Cardiac muscle cell (in vitro differentiated cells and primary cell): Measurements from ENCODE around the gene SUSD4. TPM values are rescaled to one million over a fixed set of nuclear protein-coding genes. Genes with fewer than 3 reads are reported as not detected.

Experiments
- DNase-seq, 2 donors: peaks; one replicate each; pipeline versions ENCODE4 v3.0.0 to v3.0.0-alpha.2; 2010 to 2017; ENCODE audit warnings: low read depth in 1 of 2, low spot score in 1 of 2
- H3K27ac ChIP-seq: fragments of 200-600 bp; sonication (generic); 2 replicates; pipeline ENCODE4 v1.5.1; 2016
- H3K27me3 ChIP-seq: fragments of 200-600 bp; sonication (generic); 2 replicates; pipeline ENCODE4 v1.6.0; 2016; ENCODE audit warnings: control low read depth
- H3K36me3 ChIP-seq: fragments of 200-600 bp; sonication (generic); 2 replicates; pipeline ENCODE4 v1.5.1; 2016; ENCODE audit warnings: control low read depth
- H3K4me1 ChIP-seq: fragments of 200-600 bp; sonication (generic); 2 replicates; pipeline ENCODE4 v1.8.1; 2017; ENCODE audit warnings: low read depth, mild to moderate bottlenecking, mixed run types
- H3K4me3 ChIP-seq: fragments of 200-600 bp; sonication (generic); 2 replicates; pipeline ENCODE4 v1.5.1; 2016; ENCODE audit warnings: mild to moderate bottlenecking
- H3K9me3 ChIP-seq: fragments of 200-600 bp; sonication (generic); 2 replicates; pipeline ENCODE4 v1.5.1; 2017; ENCODE audit warnings: low read depth, mild to moderate bottlenecking, control low read depth
- polyA plus RNA-seq: library from polyadenylated mRNA; unstranded; fragments of >200 nt; fragmentation: Nextera tagmentation; extraction: Ambion mirVana; gene quantifications from 2 replicates; pipeline ENCODE4 v1.2.1, GENCODE V29; 2016
- total RNA-seq: library from RNA; depleted of rRNA; stranded (reverse); fragments of >200 nt; gene quantifications from 2 replicates; pipeline ENCODE4 v1.2.3, GENCODE V29; 2016
- TF ChIP-seq, protein P1 (sequence below): IDR thresholded peaks from 2 replicates; pipeline ENCODE4 v1.5.1; 2012; ENCODE audit warnings: low read depth, mild to moderate bottlenecking, low read length

Gene SUSD4
- total and polyA plus RNA-seq, 2 experiments from 2014 or later = 20.9 to 31.6 TPM

DNA sequence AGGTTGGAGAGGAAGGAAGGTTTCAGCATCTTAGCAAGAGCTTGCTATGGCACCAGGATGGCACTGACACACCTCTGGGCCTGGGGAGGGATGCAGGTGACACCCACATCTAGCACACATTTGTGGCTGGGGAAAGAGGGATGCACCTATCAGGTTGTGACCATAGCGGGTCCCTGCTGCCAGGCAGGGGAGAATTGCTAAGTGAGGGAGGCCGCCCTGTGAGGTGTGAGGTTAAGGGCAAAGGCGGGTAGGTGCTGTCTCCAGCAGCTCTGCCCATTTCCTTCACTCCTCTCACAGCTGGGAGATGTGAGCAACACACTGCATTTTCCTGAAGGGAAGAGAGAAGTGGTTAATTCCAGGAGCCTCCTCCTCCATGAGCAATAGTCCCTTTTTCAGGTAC, 137.7 kb downstream of the SUSD4 start:
- Histone ChIP-seq H3K9me3 (no peaks in the 10 kb centered on the region), H3K27ac (no peak overlapping the region), H3K36me3 (no peaks in the 10 kb centered on the region), H3K4me3 (no peak overlapping the region), H3K4me1 (no peaks in the 10 kb centered on the region), H3K27me3 (no peaks in the 10 kb centered on the region)
- TF ChIP-seq, protein P1, sequence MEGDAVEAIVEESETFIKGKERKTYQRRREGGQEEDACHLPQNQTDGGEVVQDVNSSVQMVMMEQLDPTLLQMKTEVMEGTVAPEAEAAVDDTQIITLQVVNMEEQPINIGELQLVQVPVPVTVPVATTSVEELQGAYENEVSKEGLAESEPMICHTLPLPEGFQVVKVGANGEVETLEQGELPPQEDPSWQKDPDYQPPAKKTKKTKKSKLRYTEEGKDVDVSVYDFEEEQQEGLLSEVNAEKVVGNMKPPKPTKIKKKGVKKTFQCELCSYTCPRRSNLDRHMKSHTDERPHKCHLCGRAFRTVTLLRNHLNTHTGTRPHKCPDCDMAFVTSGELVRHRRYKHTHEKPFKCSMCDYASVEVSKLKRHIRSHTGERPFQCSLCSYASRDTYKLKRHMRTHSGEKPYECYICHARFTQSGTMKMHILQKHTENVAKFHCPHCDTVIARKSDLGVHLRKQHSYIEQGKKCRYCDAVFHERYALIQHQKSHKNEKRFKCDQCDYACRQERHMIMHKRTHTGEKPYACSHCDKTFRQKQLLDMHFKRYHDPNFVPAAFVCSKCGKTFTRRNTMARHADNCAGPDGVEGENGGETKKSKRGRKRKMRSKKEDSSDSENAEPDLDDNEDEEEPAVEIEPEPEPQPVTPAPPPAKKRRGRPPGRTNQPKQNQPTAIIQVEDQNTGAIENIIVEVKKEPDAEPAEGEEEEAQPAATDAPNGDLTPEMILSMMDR = no peak
- no peak for DNase-seq

DNA sequence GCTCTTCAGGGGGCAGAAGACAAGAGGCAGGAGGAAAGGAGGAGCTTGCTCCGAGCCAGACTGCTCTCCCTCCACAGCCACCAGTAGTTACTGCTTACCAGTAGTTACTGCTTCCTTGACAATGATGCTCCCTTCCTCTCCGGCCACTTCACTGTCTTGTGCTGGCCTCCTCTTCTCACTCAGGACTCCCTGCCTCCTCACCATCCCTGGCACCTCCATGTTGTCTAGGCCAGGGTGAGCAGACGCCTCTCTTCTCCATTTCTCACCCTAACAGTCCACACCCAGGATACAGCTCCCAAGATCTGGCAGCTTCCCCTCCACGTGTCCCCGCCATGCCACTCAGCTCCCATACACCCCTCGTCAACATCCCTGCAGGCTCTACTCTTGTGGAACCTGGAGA, 138.5 kb downstream of the SUSD4 start:
- Histone ChIP-seq H3K36me3 (no peaks in the 10 kb centered on the region), H3K27ac (no peak overlapping the region), H3K27me3 (no peaks in the 10 kb centered on the region), H3K9me3 (no peaks in the 10 kb centered on the region), H3K4me3 (no peak overlapping the region), H3K4me1 (no peaks in the 10 kb centered on the region)
- no peak for DNase-seq
- TF ChIP-seq, protein P1 = no peak

DNA sequence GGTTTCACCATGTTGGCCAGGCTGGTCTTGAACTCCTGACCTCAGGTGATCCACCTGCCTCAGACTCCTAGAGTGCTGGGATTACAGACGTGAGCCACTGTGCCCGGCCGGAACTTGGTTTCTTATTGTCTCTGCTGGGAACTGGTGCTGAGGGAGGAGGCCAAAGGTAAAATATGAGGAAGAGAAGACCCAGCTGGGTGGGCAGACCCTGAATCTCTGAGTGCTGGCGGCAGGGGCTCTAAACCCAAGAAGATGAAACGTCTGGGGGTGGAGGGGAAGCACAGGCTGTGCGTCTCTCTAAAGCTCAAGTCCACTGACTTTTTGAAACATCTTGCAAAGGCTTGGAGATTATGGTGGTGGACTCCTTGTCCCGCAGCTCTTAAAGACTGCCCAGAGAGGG, 138.9 kb downstream of the SUSD4 start:
- TF ChIP-seq, protein P1 = no peak
- Histone ChIP-seq H3K4me3 (no peak overlapping the region), H3K27ac (no peak overlapping the region), H3K4me1 (no peaks in the 10 kb centered on the region), H3K9me3 (no peaks in the 10 kb centered on the region), H3K27me3 (no peaks in the 10 kb centered on the region), H3K36me3 (no peaks in the 10 kb centered on the region)
- no peak for DNase-seq

DNA sequence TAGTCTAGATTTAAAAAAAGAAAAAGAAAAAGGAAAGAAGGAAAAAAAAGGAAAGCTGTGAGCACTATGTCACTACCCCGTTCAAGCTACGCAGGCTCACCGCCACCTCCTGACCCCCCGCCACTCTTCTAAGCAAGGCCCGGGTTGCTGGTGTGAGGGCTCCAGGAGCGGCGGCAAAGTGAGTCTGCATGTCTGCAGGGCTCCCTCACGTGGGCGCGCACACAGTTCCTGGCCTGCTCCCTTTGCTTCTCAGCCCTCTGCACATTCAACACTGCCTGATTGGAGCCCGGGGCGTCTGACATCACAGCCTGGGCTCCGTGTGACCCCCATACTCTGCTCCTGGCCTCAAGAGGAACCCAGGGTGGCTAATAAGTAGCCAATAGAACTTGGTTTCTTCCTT, 139.5 kb downstream of the SUSD4 start:
- Histone ChIP-seq H3K9me3 (no peaks in the 10 kb centered on the region), H3K36me3 (no peaks in the 10 kb centered on the region), H3K4me1 (no peaks in the 10 kb centered on the region), H3K27me3 (no peaks in the 10 kb centered on the region), H3K27ac (no peak overlapping the region), H3K4me3 (no peak overlapping the region)
- DNase-seq = no peak
- TF ChIP-seq, protein P1 = no peak

DNA sequence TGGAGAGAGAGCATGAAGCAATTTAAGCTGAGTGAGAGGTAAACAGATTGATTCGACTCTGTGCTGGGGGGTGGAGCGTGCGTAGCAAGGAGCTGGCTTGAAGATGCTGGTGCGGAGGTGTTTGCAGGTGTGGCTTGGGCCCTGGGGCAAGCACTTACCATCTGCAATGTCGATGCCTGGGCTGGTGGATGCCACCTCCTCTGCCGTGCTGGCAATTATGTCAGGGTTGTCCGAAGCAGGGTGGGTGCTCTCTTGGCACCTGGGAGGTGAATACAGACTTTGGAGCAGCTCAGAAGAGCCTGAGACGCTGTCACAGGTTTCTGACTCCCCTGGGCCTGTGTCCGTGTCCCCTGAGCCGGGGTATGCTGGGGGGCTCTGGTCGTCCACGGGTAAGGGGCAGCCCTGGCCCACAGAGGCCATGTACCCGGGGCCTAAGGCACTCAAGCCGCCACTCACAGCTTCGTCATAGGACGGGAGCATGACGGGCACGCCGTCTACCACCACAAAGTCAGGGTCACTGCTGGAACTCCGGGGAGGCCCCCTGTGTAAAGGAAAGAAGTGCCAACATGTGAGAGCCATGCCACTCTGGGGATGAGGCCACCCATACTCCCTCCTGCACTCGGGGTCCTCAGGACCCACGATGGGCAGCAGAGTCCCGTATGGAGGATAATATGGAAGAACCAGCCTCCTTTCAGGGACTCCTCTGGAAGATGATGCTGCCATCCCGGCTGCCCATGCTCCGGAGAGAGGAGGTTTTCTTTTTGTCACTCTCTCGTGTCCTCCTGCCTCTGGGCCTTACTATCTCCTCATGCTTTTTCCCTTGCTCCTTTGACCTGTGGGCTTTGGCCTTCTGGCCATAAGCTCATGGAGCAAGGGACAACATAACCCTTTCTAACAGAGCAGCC, 140.6 kb downstream of the SUSD4 start:
- TF ChIP-seq, protein P1 = no peak
- Histone ChIP-seq H3K4me1 (no peaks in the 10 kb centered on the region), H3K9me3 (no peaks in the 10 kb centered on the region), H3K36me3 (no peaks in the 10 kb centered on the region), H3K27ac (no peak overlapping the region), H3K4me3 (no peak overlapping the region), H3K27me3 (no peaks in the 10 kb centered on the region)
- DNase-seq = no peak
